Activated T-cell treated with anti-CD3 and anti-CD28 coated beads, Interleukin-2, amount 50 U/mL, for 24 hours (primary cell): ENCODE data around the gene NUP210.

ENCODE experiments used
- DNase-seq: peaks from one replicate; pipeline ENCODE4 v3.0.0-alpha.2; 2020
- H3K27ac Mint-ChIP-seq: 2 replicates; pipeline ENCODE4 v1.8.0; 2020; ENCODE audit warnings: mild to moderate bottlenecking, mixed read lengths
- H3K27me3 Mint-ChIP-seq: 2 replicates; pipeline ENCODE4 v1.8.0; 2020; ENCODE audit warnings: mixed read lengths
- H3K36me3 Mint-ChIP-seq: 2 replicates; pipeline ENCODE4 v1.8.0; 2020; ENCODE audit warnings: low read depth, mixed read lengths
- H3K4me1 Mint-ChIP-seq: 2 replicates; pipeline ENCODE4 v1.8.0; 2020; ENCODE audit warnings: low read depth, mixed read lengths
- H3K4me3 Mint-ChIP-seq: 2 replicates; pipeline ENCODE4 v1.8.0; 2020; ENCODE audit warnings: mild to moderate bottlenecking, moderate library complexity, mixed read lengths
- H3K9me3 Mint-ChIP-seq: 2 replicates; pipeline ENCODE4 v1.8.0; 2020; ENCODE audit warnings: mixed read lengths

The NUP210 gene

GRCh38 chr3:13404626-13405452, 15.3 kb downstream of the NUP210 start:
- Mint-ChIP-seq H3K27ac (peak overlapping the region; percentile 69), H3K36me3 (peaks cover 83% of the 10 kb centered on the region), H3K4me1 (peaks cover 61% of the 10 kb centered on the region), H3K27me3 (no peaks in the 10 kb centered on the region), H3K4me3 (no peak overlapping the region), H3K9me3 (peaks cover 3% of the 10 kb centered on the region)
- DNase-seq, result no peak

- Mint-ChIP-seq H3K4me3 (no peak overlapping the region), H3K36me3 (peaks cover 83% of the 10 kb centered on the region), H3K4me1 (peaks cover 57% of the 10 kb centered on the region), H3K27me3 (no peaks in the 10 kb centered on the region), H3K9me3 (no peaks in the 10 kb centered on the region), H3K27ac (peak overlapping the region; percentile 70)
- no peak for DNase-seq
Measured at GRCh38 chr3:13403847-13404246, 16.3 kb downstream of the NUP210 start.

GRCh38 chr3:13403213-13403819, 16.8 kb downstream of the NUP210 start:
- H3K27me3 Mint-ChIP-seq, result no peaks in the 10 kb centered on the region
- H3K4me3 Mint-ChIP-seq, result no peak overlapping the region
- peak overlapping the region; percentile 70 for H3K27ac Mint-ChIP-seq
- peaks cover 84% of the 10 kb centered on the region for H3K36me3 Mint-ChIP-seq
- H3K4me1 Mint-ChIP-seq, result peaks cover 54% of the 10 kb centered on the region
- DNase-seq, result no peak
- H3K9me3 Mint-ChIP-seq, result no peaks in the 10 kb centered on the region

GRCh38 chr3:13401149-13401548, 19.0 kb downstream of the NUP210 start:
- Mint-ChIP-seq H3K4me1 (peaks cover 34% of the 10 kb centered on the region), H3K9me3 (no peaks in the 10 kb centered on the region), H3K4me3 (no peak overlapping the region), H3K27me3 (no peaks in the 10 kb centered on the region), H3K27ac (no peak overlapping the region), H3K36me3 (peaks cover 84% of the 10 kb centered on the region)
- DNase-seq, result no peak

GRCh38 chr3:13400114-13400673, 19.9 kb downstream of the NUP210 start:
- peaks cover 26% of the 10 kb centered on the region for H3K4me1 Mint-ChIP-seq
- DNase-seq, result no peak
- no peak overlapping the region for H3K27ac Mint-ChIP-seq
- H3K4me3 Mint-ChIP-seq, result no peak overlapping the region
- H3K27me3 Mint-ChIP-seq, result no peaks in the 10 kb centered on the region
- H3K9me3 Mint-ChIP-seq, result no peaks in the 10 kb centered on the region
- H3K36me3 Mint-ChIP-seq, result peaks cover 87% of the 10 kb centered on the region

- Mint-ChIP-seq H3K36me3 (peaks cover 87% of the 10 kb centered on the region), H3K4me1 (peaks cover 23% of the 10 kb centered on the region)
Measured at GRCh38 chr3:13399603-13400002, 20.5 kb downstream of the NUP210 start.

GRCh38 chr3:13397316-13397715, 22.8 kb downstream of the NUP210 start:
- peaks cover 12% of the 10 kb centered on the region for H3K4me1 Mint-ChIP-seq

More at GRCh38 chr3:13399603-13400002, 20.5 kb downstream of the NUP210 start:
- no peak overlapping the region for H3K27ac Mint-ChIP-seq
- no peaks in the 10 kb centered on the region for H3K9me3 Mint-ChIP-seq
- H3K4me3 Mint-ChIP-seq, result no peak overlapping the region
- H3K27me3 Mint-ChIP-seq, result no peaks in the 10 kb centered on the region
- no peak for DNase-seq

GRCh38 chr3:13394363-13394762, 25.8 kb downstream of the NUP210 start:
- Mint-ChIP-seq H3K9me3 (no peaks in the 10 kb centered on the region), H3K4me3 (no peak overlapping the region), H3K27ac (no peak overlapping the region), H3K36me3 (peaks cover 95% of the 10 kb centered on the region), H3K4me1 (peaks cover 8% of the 10 kb centered on the region), H3K27me3 (no peaks in the 10 kb centered on the region)
- no peak for DNase-seq

More at GRCh38 chr3:13397316-13397715, 22.8 kb downstream of the NUP210 start:
- Mint-ChIP-seq H3K36me3 (peaks cover 88% of the 10 kb centered on the region), H3K27me3 (no peaks in the 10 kb centered on the region), H3K4me3 (no peak overlapping the region), H3K27ac (no peak overlapping the region), H3K9me3 (no peaks in the 10 kb centered on the region)
- DNase-seq, result no peak

- no peak for DNase-seq
- H3K27me3 Mint-ChIP-seq, result no peaks in the 10 kb centered on the region
Measured at GRCh38 chr3:13393427-13394360, 26.4 kb downstream of the NUP210 start.

GRCh38 chr3:13391308-13391707, 28.8 kb downstream of the NUP210 start:
- peak; percentile 40 for DNase-seq
- peak overlapping the region; percentile 78 for H3K27ac Mint-ChIP-seq
- no peaks in the 10 kb centered on the region for H3K9me3 Mint-ChIP-seq
- peaks cover 19% of the 10 kb centered on the region for H3K4me1 Mint-ChIP-seq
- peaks cover 100% of the 10 kb centered on the region for H3K36me3 Mint-ChIP-seq
- no peaks in the 10 kb centered on the region for H3K27me3 Mint-ChIP-seq
- H3K4me3 Mint-ChIP-seq, result no peak overlapping the region

More at GRCh38 chr3:13393427-13394360, 26.4 kb downstream of the NUP210 start:
- no peaks in the 10 kb centered on the region for H3K9me3 Mint-ChIP-seq
- peaks cover 8% of the 10 kb centered on the region for H3K4me1 Mint-ChIP-seq
- H3K4me3 Mint-ChIP-seq, result no peak overlapping the region
- H3K36me3 Mint-ChIP-seq, result peaks cover 97% of the 10 kb centered on the region
- no peak overlapping the region for H3K27ac Mint-ChIP-seq

- H3K9me3 Mint-ChIP-seq, result no peaks in the 10 kb centered on the region
- no peak overlapping the region for H3K27ac Mint-ChIP-seq
- H3K27me3 Mint-ChIP-seq, result no peaks in the 10 kb centered on the region
- H3K4me3 Mint-ChIP-seq, result no peak overlapping the region
- peaks cover 21% of the 10 kb centered on the region for H3K4me1 Mint-ChIP-seq
- DNase-seq, result no peak
- H3K36me3 Mint-ChIP-seq, result peaks cover 100% of the 10 kb centered on the region
Measured at GRCh38 chr3:13389378-13389777, 30.7 kb downstream of the NUP210 start.

- no peak for DNase-seq
- H3K27ac Mint-ChIP-seq, result peak overlapping the region; percentile 11
- H3K4me3 Mint-ChIP-seq, result no peak overlapping the region
- no peaks in the 10 kb centered on the region for H3K9me3 Mint-ChIP-seq
- peaks cover 100% of the 10 kb centered on the region for H3K36me3 Mint-ChIP-seq
- H3K27me3 Mint-ChIP-seq, result no peaks in the 10 kb centered on the region
- peaks cover 21% of the 10 kb centered on the region for H3K4me1 Mint-ChIP-seq
Measured at GRCh38 chr3:13388816-13389215, 31.3 kb downstream of the NUP210 start.

- Mint-ChIP-seq H3K4me1 (peaks cover 16% of the 10 kb centered on the region), H3K27ac (peak overlapping the region; percentile 19), H3K4me3 (no peak overlapping the region), H3K36me3 (peaks cover 99% of the 10 kb centered on the region), H3K9me3 (no peaks in the 10 kb centered on the region), H3K27me3 (no peaks in the 10 kb centered on the region)
- no peak for DNase-seq
Measured at GRCh38 chr3:13385373-13385965, 34.7 kb downstream of the NUP210 start.

GRCh38 chr3:13380971-13381370, 39.2 kb downstream of the NUP210 start:
- no peaks in the 10 kb centered on the region for H3K9me3 Mint-ChIP-seq
- H3K4me3 Mint-ChIP-seq, result no peak overlapping the region
- peak overlapping the region; percentile 22 for H3K27ac Mint-ChIP-seq
- H3K27me3 Mint-ChIP-seq, result no peaks in the 10 kb centered on the region
- peaks cover 97% of the 10 kb centered on the region for H3K36me3 Mint-ChIP-seq
- H3K4me1 Mint-ChIP-seq, result peaks cover 2% of the 10 kb centered on the region
- DNase-seq, result no peak
